CMK (cell line): Measurements from ENCODE around the gene PARP15.
"Not testable (repeated sequence)": the region's sequence is repeated elsewhere in the genome, so short reads cannot be mapped to it uniquely, and the experiment has no call there.

Experiments used
- DNase-seq: peaks from one replicate; pipeline ENCODE4 v3.0.0-alpha.2; 2010; ENCODE audit warnings: low read depth

The PARP15 gene

GRCh38 chr3:122619040-122619439 lies 41.6 kb downstream of the PARP15 start:
- no peak for DNase-seq

GRCh38 chr3:122620399-122620798 lies 42.9 kb downstream of the PARP15 start:
- DNase-seq: no peak

- no peak for DNase-seq
Measured at GRCh38 chr3:122621112-122621511, 43.7 kb downstream of the PARP15 start.

- DNase-seq: no peak
Measured at GRCh38 chr3:122623031-122623829, 45.8 kb downstream of the PARP15 start.

GRCh38 chr3:122626515-122627180 lies 49.2 kb downstream of the PARP15 start:
- no peak for DNase-seq

GRCh38 chr3:122627301-122627700 lies 49.9 kb downstream of the PARP15 start:
- no peak for DNase-seq

GRCh38 chr3:122628567-122628966 lies 51.1 kb downstream of the PARP15 start:
- DNase-seq: no peak

- no peak for DNase-seq
Measured at GRCh38 chr3:122629763-122630162, 52.3 kb downstream of the PARP15 start.

GRCh38 chr3:122635789-122636188 lies 58.3 kb downstream of the PARP15 start:
- DNase-seq: no peak

- DNase-seq: no peak
Measured at GRCh38 chr3:122636697-122637096, 59.2 kb downstream of the PARP15 start.

- no peak for DNase-seq
Measured at GRCh38 chr3:122640437-122640999, 63.1 kb downstream of the PARP15 start.

- DNase-seq: no peak
Measured at GRCh38 chr3:122642935-122643334, 65.5 kb downstream of the PARP15 start.

- DNase-seq: no peak
Measured at GRCh38 chr3:122646146-122646988, 68.9 kb downstream of the PARP15 start.

- not testable (repeated sequence) for DNase-seq
Measured at GRCh38 chr3:122651233-122651907, 73.9 kb downstream of the PARP15 start.

- not testable (repeated sequence) for DNase-seq
Measured at GRCh38 chr3:122651962-122652361, 74.5 kb downstream of the PARP15 start.

- DNase-seq: not testable (repeated sequence)
Measured at GRCh38 chr3:122658336-122658735, 80.9 kb downstream of the PARP15 start.

GRCh38 chr3:122660297-122660974 lies 83.0 kb downstream of the PARP15 start:
- DNase-seq: no peak

- DNase-seq: no peak
Measured at GRCh38 chr3:122661633-122662032, 84.2 kb downstream of the PARP15 start.

GRCh38 chr3:122662505-122662904 lies 85.1 kb downstream of the PARP15 start:
- no peak for DNase-seq

GRCh38 chr3:122665226-122665786 lies 87.9 kb downstream of the PARP15 start:
- DNase-seq: no peak

GRCh38 chr3:122665881-122666280 lies 88.4 kb downstream of the PARP15 start:
- DNase-seq: no peak
